ENCODE data around the gene C16orf46.

Gene C16orf46

DNA sequence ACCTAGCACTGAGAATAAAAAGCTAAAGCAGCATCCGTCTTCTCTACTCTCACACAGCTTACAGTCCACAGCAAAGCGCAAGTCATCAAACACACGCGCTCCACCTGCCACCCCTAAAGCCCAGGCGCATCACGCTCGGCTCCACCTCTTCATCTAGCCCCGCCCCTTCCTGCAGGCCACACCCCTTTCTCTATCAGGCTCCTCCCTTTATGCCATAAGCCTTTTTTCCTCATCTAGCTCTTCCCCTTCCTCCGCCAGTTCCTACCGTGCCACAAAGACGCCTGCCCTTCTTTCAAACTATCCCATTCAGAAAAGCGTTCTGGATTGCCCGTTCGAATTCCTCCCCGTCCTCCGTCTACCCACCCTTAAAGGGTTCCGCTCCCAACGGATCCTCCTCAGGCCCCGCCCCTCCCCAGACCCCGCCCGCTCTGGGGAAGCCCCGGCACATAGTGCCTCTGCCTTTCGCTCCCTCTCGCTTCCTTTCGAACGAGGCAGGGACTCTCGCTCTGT, 417 bp downstream of the C16orf46 start:
- DNase-seq (ENCODE audit: low spot score): peak; percentile 94

DNA sequence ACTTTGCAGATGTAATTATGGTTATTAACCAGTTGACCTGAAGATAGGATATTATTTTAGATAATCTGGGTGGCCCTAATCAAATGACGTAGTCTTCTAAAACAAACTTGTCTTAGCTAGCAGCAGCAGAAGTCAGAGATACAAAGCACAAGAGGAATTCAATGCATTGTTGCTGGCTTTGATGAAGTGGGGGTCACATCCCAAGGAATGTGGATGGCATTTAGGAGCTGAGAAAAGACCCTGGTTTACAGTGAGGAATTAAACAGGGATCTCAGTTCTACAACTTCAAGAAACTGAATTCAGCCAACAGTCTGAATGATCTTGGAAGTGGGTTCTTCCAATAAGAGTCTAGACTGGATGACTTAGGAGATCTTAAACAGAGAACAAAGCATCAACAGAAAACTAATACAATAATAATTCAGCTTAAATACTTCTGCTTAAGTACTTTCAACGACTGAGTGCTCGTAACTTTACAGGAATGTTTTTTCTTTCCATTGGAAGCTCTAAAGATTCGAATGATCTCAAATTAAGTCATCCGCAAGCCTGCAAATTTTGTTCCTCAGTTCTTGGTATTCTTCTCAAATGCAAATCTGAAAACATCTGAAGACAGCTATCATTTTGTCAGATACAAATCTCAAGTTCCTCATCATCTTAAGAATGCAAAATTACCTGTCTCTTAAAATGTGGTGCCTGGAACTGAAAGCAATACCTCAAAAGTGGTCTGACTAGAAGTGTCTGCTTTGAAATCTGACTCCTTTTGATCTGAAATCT, 3.3 kb downstream of the C16orf46 start:
- no peak for DNase-seq (ENCODE audit: low spot score)

DNA sequence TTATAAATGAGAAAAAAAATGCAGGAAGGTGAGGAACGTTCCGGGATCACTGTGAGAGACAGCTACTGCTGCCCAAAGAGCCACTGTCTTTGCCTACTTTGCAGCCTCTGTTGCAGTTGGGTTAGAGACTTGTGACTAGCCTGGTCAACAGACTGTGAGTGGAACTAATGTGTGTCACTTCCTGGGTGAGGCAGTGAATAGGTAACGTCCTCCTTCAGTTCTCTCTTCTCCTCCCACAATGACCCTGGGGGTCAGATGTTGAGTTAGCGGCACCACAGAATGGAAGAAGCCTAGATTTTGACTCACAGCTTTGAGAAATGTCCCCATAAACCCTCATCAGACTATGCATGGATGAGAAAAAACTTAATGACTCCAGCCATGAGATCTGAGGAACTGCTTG, 5.2 kb downstream of the C16orf46 start:
- DNase-seq (ENCODE audit: low spot score): no peak

DNA sequence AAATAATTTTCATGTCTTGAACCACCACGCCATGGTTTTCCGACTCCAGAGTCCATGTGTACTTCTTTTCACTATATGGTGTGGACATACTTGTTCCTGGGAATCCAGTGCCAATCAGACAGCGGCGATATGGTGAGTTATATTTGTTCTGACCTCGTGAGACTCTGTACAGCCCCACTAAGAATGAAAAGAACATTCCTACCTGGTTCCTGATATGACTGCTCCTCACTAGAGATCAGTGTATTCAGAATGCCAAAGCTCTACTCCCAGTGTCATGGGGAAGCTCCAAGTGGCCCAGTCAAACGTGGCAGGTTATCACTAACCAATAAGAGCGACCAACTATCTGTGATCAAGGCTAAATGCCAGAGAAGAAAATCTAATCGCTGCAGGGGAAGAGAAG, 6.1 kb downstream of the C16orf46 start:
- DNase-seq (ENCODE audit: low spot score): no peak

DNA sequence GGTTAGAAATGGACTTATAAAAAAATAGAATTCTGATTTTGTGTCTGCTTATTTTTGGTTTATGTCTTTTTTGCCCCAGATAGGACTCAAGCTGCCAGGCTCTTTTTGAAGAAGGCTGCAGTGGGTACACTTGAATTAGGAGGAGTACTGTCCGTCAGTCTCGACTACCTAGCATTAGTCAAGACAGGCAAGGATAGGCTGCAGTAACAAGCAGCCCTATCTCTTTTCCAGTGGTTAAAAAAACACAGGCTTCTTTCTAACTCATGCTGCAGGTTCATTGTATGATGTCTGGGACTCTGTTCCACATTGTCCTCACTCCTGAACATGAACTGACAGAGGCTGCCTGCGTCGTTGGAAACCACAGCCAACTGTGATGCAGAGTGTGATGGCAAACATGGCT, 8.0 kb downstream of the C16orf46 start:
- DNase-seq (ENCODE audit: low spot score): no peak

DNA sequence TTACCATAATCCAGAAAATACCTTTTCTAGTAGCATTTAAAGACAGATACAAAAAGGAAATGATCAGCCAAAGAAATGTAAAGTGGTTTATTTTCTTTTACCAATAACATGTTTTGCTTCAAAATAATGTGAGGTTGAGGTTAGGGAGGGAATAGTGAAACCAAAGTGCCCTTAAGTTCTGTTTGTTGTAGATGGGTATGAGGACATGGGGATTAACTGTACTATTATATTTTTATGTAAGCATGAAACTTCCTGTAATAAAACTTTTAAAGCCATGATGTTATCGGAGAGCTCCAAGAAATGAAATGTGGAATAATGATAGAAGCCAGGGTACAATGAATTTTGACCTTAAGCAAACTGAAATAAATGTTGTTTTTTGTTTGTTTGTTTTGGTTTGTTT, 9.9 kb downstream of the C16orf46 start:
- no peak for DNase-seq (ENCODE audit: low spot score)

DNA sequence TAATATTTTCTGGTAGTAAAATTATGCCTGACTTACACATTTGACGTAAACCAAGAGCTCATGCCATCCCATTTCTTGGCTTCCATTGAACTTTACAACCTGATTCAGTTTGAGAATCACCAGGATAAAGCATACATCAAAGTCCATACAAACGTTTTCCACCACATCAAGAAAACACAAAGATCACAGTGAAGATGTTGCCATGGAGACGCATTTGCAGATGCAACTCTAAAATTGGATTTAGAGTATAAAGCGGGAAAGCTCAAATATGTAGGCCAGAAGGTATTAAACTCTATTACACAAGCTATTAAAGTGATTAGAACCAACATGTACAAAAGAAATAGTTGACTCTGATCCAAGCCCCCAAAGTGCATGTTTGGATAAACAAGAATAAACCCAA, 10.4 kb downstream of the C16orf46 start:
- DNase-seq (ENCODE audit: low spot score): no peak

DNA sequence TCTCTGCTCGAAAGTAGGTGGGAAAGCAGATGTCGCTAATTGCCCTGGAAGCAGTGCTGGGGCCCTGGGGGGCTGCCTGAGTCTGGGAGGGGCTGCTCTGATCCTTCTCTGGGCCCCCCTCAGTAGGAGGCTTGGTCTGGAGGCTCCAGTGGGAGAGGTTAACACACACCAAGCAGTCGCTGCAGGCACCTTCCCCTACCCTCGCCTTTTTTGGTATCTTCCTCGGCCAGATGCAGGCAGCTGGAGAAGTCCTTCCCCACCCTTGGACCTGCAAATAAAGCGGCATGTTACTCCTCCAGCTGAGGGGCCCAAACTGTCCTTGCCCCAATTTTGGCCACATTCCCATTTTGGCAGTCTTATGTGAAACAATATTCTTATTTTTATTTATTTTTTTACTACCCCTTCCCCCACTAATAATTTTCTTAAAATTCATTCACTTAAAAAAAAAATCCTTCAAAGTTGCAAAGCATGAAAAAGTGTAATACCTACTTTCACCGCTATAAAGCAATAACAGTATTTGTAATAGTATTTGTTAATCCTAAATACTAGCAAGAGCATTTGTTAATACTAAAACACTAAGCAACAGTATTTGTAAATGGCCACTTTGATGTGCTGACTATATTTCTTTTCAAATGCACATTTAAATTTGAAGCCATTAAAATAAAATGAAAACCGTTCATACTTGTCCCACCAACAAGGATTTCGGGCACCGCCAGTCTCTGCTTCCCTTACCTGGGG, 15.0 kb downstream of the C16orf46 start:
- DNase-seq (ENCODE audit: low spot score): no peak

DNA sequence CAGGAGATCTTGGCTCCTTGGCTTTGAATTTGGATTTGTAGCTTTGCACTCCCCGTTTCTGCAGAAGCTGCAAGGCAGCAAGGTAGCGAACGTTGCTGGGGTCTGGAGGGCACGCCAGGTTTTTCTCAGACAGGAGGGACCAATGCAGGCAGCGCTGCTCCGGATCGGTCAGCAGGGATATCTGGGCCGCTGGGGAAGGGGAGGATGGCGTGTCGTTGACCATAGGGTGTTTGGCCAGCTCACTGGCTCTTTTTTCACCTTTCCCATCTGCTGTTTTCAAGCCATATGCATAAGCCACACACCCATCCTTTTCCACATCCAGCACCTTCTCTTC, 15.8 kb downstream of the C16orf46 start:
- no peak for DNase-seq (ENCODE audit: low spot score)

DNA sequence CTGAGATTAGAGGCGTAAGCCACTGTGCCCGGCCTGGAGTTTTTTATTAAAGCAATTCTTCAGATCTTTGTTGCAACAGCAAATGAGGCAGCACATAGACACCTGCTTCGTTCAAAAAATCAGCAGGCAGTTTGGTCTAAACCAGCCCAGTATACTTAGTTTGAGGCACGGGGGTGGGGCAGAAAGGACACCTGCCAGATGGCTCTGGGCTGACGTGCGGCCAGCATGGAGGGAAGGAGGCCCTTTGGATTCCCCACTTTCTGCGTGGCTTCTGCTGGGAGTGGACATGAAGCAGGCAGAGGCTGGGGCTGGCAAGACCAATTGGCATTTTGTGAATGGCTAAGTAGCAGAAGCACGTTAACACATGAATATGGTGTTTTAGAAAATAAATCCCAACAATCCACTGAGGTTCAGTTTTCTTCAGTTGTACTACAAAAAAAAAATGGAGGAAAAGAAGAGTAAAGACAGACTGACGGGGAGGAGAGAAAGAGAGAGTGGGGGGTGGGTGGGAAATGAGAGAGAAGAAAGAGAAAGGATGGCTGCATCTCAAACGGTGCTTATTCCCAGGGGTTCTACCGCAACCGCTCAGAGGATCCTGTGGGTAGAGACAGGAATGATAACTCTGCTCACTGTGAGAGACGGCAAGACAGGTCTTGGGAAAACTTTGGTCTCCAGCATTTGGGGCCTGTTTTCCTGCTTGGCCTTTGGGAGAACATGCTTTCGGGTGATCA, 16.3 kb downstream of the C16orf46 start:
- DNase-seq (ENCODE audit: low spot score): no peak

DNA sequence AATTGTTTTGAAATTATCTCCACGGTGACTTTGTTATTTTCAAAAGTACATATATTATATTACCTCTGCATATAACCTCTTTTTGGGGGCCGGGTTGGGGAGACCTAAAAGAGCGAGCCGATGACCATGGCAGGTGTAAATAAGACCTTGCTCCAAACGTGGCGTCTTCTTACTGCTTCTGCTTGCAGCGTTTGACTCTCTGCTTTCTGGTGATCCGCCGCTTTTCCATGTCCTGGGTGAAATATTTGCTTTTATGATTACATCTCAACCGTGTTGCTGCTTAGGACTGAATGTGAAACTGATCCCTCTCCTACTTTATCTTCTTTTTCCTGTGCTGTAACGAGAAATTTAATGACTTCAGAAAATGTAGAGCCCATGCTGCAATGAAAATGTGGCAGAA, 23.3 kb downstream of the C16orf46 start:
- DNase-seq (ENCODE audit: low spot score): no peak

DNA sequence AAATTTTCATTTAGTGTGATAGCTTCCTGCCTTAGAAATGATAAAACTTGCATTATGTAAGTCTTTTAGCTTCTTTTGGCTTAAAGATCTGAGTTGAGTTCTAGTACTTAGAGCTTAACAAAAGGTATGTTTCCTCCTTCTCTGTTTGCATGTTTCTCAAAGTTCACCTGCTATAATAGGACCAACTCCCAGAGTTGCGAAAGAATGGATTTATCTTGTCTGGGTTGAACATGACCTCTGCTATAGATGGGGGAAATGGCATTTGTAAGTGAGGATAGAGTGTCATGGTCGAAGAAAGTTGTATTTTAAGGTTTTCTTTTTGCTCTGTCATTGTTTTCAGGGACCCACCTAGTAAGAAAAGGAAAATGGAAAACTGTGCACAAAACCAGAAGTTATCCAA, 34.2 kb downstream of the C16orf46 start:
- DNase-seq (ENCODE audit: low spot score): no peak

DNA sequence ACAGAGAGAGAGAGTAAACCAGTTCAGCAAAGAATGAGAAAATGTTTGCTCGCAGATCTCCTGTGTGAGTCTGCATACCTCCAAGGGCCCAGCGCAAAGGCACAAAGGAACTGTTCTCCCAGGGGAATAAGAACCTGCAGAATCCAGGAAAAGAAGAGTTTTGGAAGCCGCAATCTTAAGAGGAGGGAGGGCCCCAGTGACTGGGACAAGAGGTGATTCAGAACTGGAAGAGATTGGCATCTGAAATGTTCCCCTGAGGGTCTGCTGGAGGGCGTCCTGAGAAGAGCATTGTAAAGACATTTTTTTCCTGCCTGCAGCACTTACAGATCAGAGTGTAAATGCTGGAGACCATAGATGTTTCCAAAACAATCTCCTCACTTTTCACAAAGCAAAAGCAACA, 35.3 kb downstream of the C16orf46 start:
- DNase-seq (ENCODE audit: low spot score): no peak

DNA sequence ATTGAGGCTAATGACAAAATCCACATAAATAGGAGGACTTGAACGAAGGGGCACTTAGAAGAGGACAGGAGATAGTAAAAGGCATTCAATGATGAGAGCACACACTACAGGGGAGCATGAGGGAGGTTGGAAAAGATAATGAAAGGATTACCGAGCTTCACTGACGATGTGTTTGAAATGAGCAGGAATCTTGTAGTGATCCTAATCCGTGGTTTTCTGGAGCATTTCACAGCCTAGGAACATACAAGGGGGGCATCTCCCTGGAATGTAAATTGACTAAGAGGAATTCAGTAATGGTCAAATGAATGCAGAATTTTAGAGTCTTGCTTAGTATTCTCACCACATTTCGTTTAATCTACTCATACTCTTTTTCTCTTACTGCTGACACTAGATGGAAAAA, 36.2 kb downstream of the C16orf46 start:
- no peak for DNase-seq (ENCODE audit: low spot score)

DNA sequence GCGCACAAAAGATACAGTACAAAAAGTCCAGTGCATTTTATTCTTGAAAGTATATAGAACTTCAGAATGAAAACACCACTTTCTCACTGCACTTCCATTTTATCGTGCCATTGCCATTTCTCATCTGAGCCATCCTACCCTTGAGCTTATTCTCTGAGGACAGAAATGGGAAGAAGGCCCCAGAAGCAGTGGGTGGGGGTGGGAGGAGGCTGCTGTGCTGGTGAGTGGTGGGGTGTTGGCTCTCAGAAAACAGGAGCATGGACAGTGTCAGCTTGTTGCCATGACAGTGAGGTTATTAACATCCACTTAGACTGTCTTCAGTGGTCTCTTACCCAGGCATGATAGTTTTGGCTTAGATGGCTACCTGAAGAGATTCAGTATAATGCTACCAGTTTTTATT, 36.9 kb downstream of the C16orf46 start:
- DNase-seq (ENCODE audit: low spot score): no peak

DNA sequence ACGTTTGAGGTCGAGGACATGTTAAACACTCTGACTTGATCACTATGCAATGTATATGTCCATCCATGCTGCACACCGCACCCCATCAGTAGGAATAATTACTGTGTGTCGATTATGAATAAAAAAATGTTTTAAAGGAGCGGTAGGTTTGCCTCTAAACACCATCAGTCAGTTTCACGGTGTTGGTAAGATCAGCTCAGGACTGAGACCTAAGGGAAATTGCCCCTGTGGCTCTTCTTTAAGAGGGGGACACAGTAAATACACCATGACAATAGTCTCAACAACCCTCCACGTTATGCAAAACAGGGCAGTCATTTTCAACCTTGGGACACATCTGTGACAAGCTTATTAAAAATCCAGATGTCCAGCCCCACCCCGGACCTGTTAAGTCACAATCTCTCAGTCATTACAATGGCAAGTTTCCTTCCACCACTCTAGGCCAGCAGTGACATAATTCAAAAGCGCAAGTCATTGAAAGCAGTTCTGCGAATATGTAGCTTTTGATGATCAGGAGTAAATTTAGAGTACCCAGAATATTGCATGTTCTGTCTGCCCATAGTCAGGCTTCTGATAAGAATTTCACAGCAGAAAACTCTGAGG, 40.2 kb downstream of the C16orf46 start:
- peak; percentile 28 for DNase-seq (ENCODE audit: low spot score)

DNA sequence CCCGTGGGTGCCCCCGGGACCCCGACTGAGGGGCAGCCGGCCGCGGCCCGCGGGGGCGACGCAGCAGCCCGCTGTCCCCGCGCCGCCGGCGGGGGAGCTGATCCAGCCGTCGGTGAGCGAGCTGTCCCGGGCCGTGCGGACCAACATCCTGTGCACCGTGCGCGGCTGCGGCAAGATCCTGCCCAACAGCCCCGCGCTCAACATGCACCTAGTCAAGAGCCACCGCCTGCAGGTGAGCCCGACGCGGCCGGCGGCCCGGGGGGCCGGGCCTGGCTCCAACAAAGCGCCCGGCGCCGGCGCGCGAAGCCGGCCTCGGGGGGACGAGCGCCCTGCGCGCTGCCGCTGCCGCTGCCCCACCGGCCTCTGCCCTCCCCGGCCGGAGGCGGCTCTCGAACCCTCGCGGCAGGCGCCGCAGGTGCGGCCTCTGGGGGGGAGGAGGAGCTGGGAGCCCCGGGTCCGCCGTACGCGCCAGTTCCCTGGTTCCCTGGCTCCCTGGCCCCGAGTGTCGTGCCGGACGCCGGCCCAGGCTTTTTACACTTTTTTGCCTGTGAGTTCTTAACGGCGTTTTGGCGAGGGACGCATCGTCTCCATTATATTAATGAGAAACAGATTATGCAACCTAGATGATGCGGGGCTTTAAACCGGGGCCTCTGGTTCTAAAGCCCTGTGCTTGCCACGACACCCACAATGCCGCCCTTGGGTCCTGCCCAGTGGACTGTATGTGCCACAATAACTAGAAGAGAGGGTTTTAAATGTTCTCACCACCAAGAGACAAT, 40.9 kb downstream of the C16orf46 start:
- DNase-seq (ENCODE audit: low spot score): no peak

DNA sequence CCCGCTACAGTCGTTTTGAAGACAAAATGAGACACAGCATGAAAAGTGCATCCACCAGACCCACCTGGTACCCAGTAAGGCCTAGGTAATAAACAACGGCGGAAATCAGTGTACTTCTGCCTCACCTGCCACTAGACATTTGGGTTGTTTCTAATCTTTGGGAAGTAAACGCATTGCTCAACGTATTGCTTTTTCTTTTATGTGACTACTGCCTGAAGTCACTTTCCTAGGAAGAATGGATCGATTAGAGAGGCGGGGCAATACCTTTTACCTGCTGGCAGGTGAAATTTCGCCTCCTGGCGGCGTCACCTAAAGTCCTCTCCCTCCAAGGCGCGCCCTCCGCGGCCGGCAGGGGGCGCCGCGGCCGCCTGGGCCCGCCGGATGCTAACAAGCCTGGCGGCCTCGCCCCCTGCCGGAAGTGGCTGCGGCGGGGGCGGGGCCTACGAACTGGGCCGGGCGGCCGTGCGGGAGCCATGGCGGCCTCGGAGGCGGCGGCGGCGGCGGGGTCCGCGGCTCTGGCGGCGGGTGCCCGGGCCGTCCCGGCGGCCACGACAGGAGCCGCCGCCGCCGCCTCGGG, 41.6 kb downstream of the C16orf46 start, which contains the start of gene ATMIN:
TSS of gene ATMIN (plus strand) at position 445 of the 577 bp plus-strand sequence. CDS start at position 474, 29 bp downstream.
- DNase-seq (ENCODE audit: low spot score): peak; percentile 90

DNA sequence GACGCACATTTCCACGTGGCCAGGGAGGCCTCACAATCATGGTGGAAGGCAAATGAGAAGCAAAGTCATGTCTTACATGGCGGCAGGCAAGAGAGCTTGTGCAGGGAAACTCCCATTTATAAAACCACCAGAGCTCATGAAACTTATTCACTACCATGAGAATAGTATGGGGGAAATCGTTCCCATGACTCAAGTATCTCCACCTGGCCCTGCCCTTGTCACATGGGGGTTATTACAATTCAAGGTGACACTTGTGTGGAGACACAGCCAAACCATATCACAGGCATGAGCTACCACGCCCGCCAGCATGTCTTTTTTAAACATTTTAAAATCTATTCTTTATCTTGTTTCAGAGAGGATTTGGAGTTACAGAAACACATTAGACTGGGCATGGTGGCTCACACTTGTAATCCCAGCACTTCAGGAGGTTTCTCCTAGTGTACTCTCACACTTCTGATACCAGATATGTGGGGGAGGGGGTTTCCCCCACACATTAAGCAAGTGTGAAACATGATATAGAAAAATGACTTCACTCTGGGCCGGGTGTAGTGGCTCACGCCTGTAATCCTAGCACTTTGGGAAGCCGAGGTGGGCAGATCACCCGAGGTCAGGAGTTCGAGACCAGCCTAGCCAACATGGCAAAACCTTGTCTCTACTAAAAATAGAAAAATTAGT, 47.0 kb downstream of the C16orf46 start:
- DNase-seq (ENCODE audit: low spot score): no peak

DNA sequence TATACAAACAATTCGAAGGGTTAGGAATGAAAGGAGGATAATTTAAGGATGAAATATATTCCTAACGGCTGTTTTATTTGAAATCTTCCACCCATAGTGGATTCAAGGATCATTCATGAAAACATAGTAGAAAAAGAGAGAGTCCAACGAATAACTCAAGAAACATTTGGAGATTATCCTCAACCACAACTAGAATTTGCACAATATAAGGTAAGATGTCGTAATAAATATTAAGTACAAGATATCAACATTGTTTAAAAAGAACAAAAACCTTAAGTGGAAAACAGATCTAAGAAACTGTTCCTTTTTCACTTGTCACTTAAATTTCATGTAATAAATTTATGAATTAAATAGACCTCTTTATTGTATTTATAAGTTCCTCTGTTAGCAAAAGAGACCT, 50.6 kb downstream of the C16orf46 start:
- DNase-seq (ENCODE audit: low spot score): no peak

DNA sequence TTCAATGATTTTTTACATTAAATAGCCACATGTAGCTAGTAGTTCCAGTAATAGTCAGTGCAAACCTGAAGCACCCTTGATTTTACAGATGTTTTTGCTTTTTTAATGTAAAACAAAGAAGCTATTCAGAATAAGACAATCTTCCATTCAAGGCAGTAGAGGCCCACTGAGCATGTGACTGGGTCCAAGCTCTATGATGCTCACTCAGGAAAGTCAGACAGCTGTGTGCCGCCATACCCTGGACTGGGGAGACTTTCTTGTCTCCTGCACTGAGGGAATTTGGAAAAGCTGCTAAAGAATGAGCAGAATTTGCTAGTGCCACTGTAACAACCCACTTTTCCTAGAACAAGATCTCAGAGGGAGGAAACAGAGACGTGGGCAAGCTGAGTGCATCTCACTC, 58.5 kb downstream of the C16orf46 start:
- peak; percentile 95 for DNase-seq (ENCODE audit: low spot score)

Measured in pons (tissue), 1 donor.